GM21737 (cell line): Measurements from ENCODE around the gene THRB.

Source experiments
- ATAC-seq: cut with Tn5 transposase; IDR thresholded peaks from one replicate; pipeline ENCODE4 v1.9.1; 2021; ENCODE audit warnings: mild to moderate bottlenecking, moderate library complexity; ENCODE audit not compliant: unreplicated experiment

Gene THRB

DNA sequence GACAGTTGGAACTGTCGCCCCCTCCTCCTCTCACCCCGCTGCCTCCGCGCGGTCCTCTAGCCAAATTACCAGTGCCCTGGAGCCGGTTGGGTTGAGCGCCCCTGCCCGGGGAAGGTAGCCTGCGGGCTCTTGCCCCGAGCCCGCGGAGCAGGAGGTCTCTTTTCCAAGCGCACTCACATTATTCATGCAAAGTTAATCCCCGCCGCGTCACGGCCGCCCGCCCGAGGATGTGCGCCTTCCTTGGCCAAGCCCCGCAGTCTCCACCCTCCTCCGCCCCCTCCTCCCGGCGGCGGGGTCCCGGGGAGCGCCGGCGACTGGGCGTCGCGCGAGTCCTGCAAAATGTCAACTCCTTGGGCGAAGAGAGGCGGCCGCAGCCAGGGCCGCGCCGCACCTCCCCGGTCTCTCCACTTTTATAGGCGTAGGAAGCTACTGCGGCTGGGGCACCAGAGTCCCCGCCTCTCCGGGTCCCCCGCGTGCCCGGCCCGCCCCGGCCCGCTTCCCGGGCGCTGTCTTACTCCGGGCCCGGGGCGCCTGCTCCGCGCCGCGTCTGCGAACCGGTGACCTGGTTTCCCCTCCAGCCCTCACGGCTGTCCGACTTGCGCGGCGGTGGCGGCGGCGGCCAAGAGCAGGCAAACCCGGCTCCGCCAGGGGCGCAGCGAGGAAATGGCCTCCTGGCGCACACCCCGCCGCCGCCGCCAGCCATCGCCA lies at the start of gene THRB:
TSS of gene THRB (minus strand) at position 233 of the 708 bp plus-strand sequence.
- ATAC-seq, result no peak

DNA sequence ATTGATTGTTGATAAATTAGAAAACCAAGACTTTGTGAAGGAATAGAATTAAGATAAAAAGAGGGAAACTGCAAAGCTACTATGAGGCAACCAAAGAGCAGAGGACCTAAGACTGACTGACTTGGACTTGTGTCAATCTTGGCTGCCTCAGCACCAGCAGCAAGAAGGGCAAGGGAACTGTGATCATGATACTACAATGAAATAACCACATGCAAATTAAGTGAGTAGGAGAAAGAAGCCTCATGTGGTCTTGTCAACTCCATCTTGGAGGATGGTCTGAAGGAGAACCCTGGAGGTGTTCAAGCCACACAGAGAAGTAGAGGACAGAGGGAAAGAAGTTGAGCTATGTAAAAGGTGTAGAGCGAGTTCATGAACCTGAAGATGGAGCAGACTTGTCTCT lies 47.3 kb upstream of the THRB start:
- ATAC-seq, result no peak

DNA sequence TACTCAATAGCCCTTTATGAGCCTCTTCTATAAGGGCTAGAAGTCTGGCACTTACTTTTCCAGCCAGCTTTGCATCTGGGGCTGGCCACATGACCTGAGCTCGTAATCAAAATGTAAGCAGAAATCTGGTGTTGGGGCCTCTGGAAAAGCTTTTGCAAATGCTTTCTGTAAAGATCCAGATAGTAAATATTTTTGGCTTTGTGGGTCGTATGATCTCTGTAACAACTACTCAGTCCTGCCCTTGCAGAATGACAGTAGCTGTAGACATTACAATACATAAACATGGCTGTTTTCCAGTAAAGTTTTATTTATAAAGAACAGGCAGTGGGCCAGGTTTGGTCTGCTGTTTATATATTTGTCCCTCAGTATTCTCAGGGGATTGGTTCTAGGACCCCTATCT lies 46.2 kb upstream of the THRB start:
- no peak for ATAC-seq

DNA sequence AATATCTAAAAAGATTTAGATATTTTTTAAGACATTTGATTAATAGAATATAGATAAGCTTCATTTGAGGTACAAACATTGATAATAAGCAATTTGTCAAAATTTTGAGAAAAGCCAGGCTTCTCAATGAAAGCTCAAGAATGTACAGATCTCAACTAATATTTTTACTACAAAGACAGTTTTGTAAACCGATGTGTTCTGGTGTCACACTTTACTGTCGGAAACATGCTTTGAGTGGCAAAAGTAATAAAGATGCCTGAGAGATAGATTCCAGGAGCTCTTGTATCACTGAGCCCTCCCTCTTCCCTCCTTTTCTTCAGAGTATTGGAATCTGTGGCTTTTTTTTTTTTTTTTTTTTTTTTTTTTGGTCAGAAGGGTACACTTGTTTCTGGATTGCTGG lies 45.0 kb upstream of the THRB start:
- ATAC-seq, result no peak

DNA sequence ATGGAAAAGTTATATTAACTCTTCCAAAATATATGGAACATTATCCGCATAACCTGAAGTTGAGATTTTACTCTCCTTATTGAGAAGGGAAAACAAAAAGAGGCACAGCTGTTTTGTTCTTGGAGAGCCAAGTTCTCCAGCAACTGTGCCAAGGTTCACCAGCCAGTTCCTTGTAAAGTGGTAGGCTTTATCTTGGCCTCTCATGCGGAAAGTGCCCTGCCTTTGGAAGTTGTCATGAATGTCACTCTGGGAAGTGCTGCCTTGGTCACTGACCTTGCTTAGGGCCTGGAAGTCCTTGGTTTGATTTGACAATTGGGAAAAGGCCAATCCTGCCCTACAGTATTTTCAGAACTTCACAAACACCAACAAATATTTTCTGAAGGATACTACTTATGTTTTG lies 44.2 kb upstream of the THRB start:
- ATAC-seq, result no peak

DNA sequence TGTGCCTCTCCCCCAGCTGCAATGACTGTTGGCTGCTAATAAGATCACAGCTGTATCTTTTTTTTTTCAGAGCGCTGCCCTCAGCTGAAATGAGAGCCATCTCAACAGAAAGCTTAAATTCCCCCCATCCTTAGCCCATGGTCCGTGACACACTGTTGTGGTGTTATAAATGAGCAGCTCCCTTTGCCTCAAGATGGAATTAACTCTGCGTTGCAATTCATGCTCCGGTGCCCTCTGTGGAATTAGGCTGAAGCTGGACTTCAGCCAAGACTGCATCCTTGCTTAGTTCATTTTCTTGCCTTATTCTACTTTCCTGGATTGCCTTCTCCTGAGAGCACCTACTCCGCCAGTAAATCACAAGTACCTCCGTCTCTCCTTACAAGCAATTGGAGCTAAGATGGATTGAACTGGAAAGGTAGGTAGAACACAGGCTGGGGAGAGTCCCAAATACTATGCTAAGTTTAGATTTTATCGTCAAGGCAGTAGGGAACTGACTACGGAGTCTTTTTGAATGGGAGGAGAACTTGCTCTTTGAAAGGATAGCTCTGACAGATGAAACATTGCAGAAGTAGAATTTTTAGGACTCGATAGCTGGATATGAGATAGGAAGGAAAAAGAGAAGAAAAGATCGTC lies 39.0 kb upstream of the THRB start:
- ATAC-seq, result no peak

DNA sequence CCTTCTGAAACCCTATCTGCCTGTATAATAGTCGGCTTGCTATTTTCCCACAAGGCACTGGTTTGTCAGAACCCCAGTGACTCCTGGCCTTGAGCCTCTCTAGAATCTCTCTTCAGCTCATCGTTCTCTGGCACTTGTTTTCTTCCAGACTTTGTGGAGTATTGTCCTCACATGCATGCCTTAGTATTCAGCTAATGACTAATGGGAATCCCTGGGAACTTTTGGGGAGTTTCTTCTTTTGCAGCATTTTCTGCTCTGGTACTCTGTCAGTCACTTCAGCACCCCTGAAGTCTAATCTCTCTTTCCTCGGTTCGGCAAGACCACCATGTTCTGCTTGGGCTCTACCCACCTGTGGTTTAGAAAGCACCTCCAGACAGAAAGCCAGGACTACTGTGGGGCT lies 35.8 kb upstream of the THRB start:
- no peak for ATAC-seq

DNA sequence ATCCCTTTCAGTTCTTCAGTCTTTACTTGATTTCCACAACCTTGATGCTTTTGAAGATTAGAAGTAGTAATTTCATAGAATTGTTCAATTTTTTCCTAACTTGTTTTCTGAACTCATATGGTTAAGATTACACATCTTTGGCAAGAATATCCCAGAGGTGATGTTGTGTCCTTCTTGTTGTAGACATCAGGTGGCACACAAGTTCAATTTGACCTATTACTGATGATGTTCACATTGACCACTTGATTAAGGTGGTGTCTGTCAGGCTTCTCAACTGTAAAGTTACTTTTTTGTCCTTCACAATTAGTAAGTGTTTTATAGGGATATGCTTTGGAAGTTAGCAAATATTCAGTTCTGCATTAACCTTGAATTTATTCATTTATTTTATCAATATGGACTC lies 34.6 kb upstream of the THRB start:
- ATAC-seq, result no peak

DNA sequence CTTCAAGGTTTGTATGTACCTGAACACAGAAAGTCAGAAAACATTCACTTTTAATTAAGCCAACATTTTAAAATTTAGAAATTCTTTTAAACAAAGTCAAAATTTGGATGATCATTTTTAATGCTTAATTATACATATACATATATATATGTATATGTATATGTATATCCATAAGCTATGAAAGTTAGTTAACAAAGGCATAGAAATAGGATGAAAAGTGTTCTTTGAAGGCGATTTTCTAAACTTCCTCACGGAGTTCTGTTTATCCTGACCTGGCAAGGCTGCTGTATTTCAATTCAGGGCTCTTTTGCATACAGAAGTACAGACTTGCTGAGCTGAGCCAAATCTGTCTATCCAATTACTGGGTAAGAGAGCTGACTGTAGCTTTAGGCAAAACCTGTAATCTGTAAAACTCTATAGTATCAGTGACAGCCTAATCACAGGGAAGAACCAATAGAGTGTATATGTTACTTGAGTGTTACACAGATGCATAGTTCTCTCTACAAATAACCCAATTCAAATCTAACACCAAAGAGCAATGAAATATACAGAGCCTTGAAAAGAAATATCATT lies 32.1 kb upstream of the THRB start:
- ATAC-seq, result no peak

DNA sequence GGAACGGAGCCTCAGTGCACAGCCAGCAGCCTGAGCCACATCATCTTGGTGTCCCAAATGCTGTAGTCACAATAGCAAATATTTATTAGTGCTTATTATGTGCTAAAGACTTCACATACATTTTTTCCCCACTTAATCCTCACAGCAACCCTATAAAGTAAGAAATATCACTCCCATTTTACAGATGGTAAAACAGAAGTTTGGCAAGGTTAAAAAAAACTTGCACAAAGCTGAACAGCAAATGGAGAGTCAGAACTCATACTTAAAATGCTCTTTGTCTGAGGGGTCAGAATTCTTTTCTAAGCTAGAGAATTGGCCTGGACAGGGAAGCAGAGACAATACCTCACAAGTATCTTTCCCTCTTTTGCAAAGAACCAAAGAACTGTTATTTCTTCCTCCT lies 30.9 kb upstream of the THRB start:
- no peak for ATAC-seq

DNA sequence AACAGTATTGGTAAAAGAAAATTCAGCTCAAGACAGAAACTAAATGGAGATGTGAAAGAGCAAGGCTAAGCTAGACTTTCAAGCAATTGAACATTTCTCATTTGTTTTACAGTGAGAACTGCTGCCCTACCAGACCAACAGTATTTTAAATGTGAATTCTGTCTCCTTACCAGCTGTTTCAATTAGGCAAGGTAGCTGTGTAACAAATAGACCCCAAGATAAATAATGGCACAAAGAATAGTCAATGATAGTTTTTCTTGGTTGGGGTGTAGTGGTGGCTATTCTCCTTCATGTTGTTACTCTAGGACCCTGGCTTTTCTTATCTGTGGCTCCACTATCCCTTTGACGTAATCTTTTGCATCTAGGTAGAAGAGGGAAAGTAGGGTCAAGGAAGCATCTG lies 30.4 kb upstream of the THRB start:
- no peak for ATAC-seq

DNA sequence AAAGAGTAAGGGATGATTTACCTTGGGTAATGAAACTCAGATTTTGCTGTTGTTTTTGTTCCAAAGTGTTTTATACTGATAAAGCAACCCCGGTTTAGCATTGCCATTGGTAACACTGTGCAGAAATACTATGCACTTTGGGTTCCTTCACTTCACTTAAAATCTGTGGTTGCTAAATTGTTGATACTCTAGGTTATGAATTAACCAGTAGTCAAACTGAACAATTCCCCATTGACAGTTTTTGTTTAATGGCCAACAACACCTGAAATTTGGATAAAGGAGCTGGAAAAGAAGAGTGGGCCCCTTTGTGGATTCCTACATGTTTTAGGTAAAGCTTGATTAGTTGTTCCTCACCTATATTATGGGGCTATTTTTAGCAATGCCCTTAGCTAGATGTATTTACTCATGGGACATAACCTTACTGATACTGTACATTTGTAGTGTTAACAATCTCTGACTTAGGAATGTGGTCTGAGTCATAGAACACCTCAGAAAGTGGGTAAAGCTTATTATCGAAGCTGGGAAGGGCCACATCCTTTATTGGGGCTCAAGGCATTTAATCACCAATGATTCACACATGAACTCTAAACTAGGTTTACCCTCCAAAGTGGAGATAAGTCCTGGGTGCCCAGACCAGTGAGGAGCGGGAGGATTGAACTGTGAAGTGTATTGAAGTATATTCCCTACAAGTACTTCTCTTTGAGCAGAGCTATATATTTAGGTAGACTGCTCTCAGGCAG lies 29.5 kb upstream of the THRB start:
- ATAC-seq, result no peak

DNA sequence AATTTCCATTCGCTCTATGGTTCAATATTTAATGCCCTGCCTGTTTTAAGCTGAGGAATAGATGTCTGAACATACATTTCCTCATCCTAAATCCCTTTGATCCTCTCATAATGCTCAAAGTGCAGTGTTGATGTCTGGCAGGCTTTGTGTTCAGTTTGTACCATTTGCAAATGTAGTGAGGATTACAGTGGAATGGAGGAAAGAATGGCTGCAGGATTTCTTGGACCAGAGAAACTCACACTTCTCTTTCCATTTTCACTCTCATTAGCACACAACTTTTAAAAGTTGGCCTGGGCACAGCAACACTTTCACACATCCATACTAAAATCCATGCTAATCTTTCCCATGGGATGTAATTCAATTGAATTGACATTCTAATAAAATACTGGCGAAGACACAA lies 28.6 kb upstream of the THRB start:
- ATAC-seq, result no peak

DNA sequence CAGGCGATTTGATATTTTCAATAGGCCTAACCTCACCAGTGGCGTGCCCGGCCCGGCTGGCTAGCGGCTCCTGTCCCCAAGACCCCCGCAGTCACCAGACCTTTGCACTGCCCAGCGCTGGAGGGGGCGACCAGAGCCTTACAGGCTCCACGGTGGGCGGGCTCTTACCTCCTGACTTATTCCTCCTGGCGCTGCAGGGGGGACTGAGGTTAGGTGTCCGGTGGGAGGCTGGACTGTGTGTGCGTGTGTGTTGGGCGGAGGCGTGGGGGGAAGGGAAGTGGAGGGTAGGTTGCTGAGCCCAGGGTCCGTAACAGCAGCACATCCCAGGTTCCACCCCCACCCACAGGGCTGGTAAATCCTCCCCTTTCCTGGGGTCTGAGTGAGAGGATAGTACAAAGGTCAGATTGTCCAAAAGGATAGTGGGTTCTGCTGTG lies 27.5 kb upstream of the THRB start:
- no peak for ATAC-seq

DNA sequence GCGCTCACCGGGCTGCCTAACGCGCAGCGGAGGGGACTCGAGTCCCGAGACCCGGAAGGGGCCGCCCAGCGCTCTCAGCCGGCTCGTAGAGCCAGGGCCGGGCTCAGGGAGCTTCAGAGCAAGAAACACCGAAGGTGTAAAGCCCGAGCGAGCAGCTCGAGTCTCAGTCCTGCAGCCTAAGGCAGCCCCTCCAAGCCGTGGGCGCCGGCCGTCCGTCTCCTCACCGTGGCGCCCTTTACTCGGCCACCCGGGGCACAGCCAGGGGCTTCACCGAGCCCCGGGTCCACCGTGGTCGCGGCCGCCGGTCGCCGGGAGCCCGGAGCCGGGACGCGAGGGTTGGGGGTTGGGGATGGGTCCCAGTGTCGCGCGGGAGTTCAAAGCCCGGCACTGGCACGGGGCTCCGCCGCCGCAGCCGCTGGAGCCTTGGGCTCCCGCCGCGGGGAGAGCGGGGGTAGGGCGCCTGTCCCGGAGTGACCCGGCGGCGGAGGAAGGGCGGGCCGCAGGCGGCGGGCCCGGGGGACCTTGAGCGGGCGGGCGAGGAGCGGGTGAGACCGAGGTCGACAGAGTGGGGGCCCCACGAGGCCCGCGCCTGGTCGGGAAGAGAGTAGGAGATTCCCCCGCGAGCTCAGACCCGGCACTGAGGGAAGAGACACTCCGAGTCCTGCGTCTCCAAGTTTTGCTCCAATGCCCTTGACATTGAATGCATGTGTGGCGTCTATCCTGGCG lies 26.9 kb upstream of the THRB start:
- peak; percentile 54 for ATAC-seq

DNA sequence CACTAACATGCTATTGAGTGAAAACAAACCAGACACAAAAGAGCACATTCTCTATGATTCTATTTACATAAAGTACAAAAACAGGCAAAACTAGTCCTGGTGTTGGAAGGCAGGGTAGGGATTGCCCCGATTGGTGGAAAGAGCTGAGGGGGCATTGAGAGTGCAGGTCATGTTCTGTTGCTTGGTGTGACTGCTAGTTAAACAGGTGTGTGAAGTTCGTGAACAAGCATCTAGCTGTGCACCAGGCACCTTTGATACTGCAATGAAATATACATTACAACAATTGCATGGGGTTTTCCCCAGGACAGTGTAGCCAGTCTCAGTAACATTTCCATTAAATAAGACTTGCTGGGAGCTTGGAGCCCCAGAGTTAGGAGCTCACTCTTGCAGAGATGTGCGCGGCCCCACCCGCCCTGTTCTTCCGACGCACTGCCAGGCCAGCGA lies 26.3 kb upstream of the THRB start:
- ATAC-seq, result no peak

DNA sequence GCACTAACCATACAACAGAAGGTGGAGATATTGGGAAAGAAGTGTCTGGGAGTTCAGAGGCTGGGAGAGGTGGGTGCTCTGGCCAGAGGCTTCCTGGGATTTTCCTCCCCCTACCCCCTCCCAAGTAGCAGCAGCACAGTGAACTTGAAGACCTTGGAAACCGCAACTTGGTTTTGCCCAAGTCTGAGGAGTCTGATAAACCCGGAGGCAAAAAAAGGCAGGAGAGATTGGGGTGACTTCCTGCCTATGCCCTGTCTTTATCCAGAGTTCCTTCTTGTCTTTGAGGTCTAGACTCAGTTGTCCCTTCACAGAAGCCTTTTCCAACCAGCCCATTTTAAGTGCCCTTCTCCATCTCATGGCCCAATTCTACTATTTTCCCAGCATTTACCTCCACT lies 25.4 kb upstream of the THRB start:
- no peak for ATAC-seq

DNA sequence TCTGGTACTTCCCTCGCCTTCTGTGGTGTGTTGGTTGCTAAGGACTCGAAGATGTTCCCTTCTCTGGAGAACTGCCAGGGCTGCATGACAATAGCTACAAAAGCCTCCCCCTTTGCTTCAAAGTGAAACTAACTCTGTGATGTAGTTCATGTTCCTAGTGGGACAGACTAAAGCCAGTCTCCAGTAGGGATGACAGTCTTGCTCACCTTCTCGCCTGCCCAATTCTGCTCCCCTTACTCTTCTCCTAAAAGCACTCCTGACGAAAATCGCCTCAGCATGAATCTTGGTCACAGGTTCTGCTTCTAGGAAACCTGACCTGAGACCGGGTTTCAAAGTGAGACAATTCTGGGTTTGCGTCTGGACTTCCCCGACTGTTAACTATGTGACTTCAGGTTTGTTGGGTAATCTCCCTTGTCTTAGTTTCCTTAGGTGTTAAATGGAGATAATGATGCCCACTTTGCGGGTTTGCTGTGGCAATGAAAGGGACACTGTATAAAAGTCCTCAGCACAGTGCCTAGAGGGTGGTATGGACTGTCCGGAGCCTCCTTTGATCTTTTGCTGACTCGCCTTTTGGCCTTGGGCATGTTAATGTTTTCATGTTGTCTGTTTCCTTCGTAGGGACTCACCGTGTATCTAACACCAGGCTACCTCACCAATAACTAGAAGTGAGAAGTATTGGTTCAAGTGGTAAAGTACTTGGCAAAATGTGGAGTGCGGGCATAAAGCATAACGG lies 24.9 kb upstream of the THRB start:
- no peak for ATAC-seq

DNA sequence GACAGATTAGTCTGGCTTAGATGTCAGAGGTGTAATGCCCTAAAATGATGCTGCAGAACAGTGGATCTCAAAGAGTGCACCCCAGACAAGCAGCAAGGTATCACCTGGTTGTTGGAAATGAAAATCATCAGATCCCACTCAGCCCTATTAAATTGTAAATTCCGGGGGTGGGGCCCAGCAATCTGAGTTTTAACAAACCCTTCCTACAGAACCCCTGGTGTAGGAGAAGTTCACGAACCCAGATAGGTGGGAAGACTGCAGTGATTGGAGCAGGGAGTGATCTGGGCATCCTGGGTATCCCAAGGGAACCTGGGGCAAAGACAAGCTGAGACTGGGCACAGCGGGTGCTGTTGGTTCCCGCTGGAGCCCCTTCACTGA lies 24.3 kb upstream of the THRB start:
- no peak for ATAC-seq

DNA sequence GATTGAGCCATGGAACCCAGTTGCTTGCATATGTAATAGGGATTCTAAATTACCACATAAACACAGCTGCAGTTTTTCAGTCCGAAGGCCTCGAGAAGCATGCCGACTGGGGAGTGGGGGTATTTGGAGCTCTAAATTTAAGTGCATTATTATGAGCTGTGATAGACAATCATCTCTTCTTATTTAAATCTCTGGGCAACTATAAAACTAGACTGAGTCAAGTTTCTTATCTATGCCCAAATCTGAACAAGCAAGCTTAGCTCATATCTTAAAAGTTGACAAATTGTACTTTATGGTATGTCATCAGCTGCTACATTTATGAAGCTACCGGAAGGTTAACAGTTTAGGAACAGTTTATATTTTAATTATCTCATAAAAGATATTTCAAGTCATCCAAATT lies 19.5 kb upstream of the THRB start:
- ATAC-seq, result no peak

DNA sequence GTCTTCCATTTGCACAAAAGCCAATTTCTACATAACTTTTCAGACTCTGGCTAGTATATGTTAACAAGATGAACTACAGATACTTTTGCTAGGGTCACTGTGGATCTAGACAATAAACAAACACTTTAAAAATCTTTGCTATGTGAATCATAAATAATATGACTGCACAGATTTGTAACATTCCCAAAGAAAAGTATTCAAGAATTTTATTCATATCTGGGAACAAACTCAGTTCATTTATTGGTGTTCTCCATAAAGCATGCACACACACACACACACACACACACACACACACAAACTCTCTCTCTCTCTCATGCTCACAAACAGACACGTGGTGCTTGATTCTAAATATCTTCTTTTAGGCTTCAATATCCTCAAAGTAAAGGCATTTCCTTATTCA lies 18.8 kb upstream of the THRB start:
- no peak for ATAC-seq
